Psoas muscle (tissue), 8 donors: ENCODE measurements around the gene DRC1. TPM values are rescaled to one million over a fixed set of nuclear protein-coding genes. Genes with fewer than 3 reads are reported as not detected.

Source experiments
- ATAC-seq, 4 donors: fragments of 200-7000 bp; cut with Tn5 transposase; one replicate each; pipeline ENCODE4 v1.9.1; 2020; ENCODE audit warnings: moderate library complexity in 3 of 4, mild to moderate bottlenecking in 2 of 4
- DNase-seq, 2 donors: peaks; one replicate each; pipeline ENCODE4 v3.0.0-alpha.2; 2020
- H3K27ac ChIP-seq: fragments of 200-600 bp; one replicate; pipeline ENCODE4 v1.8.0; 2022
- H3K27me3 ChIP-seq, 3 donors: fragments of 200-600 bp in 1 of 3; one replicate each; pipeline versions ENCODE4 v1.6.1 to v1.8.0; 2013 to 2022; ENCODE audit warnings: low read length in 2 of 3, mild to moderate bottlenecking in 2 of 3, moderate library complexity in 1 of 3; ENCODE audit not compliant: insufficient read depth in 3 of 3
- H3K36me3 ChIP-seq, 2 donors: fragments of 200-600 bp in 1 of 2; one replicate each; pipeline versions ENCODE4 v1.6.1 to v1.8.0; 2013 to 2022; ENCODE audit warnings: low read depth in 1 of 2, mild to moderate bottlenecking in 1 of 2, moderate library complexity in 1 of 2; ENCODE audit not compliant: insufficient read depth in 1 of 2
- H3K4me1 ChIP-seq: fragments of 200-600 bp; one replicate; pipeline ENCODE4 v1.8.0; 2022
- H3K4me3 ChIP-seq: fragments of 200-600 bp; one replicate; pipeline ENCODE4 v1.8.0; 2022; ENCODE audit warnings: mild to moderate bottlenecking
- H3K9me3 ChIP-seq: fragments of 200-600 bp; one replicate; pipeline ENCODE4 v1.8.0; 2022
- CTCF ChIP-seq: fragments of 200-600 bp; IDR thresholded peaks from one replicate; pipeline ENCODE4 v1.8.0; 2022; ENCODE audit warnings: antibody characterized with exemption
- WGBS, 3 donors: extraction: QIAGEN DNeasy Blood & Tissue Kit; methylation state at CpG; one replicate each; pipeline versions ENCODE4 v1.1.6 to v1.1.7; 2013; 5-methylcytosine and 5-hydroxymethylcytosine counted together
- intact Hi-C, 2 donors: fragments of 100-400 bp; cut with DNase I; formaldehyde crosslinking; loops; one replicate each; pipeline versions ENCODE4 v1.11.0 to v1.14.2; 2022
- polyA plus RNA-seq, 3 donors: library from polyadenylated mRNA; stranded (reverse); fragments of 200-250 nt; gene quantifications; one replicate each; pipeline ENCODE4 v1.2.3, GENCODE V29; 2013
- total RNA-seq, 4 donors: library from RNA; stranded (reverse); fragmentation: NEBNext Ultra II Directional in 2 of 4; extraction: Animal tissue kit (Norgen Biotek cat#: 25700) in 2 of 4; gene quantifications; one replicate each; pipeline versions ENCODE4 v1.2.1 to v1.2.4, GENCODE V29; 2021 to 2023
- donor health status: healthy with polysubstance abuse.
- donor health status: DM: no; HTN: no; CAD: no; lungs with moderate emphysema.
- donor health status: Bipolar disorder and iron deficiency.
- donor health status: healthy.
- donor health status: DM: yes; HTN: yes; CAD: no.
- donor health status: DM: no; HTN: no; CAD: no.
- donor health status: DM: no; HTN: no; CAD: no.
- donor health status: DM: yes; HTN: yes; CAD: no.

The DRC1 gene
- total and polyA plus RNA-seq, 7 donors: 0.04 to 0.15 (median 0.08) TPM; not detected in 3

- Histone ChIP-seq H3K4me3 (no peak overlapping the region), H3K4me1 (no peaks in the 10 kb centered on the region), H3K36me3 (no peaks in the 10 kb centered on the region), H3K9me3 (no peaks in the 10 kb centered on the region), H3K27me3 (peaks cover 0 to under 1% (median 0%) of the 10 kb centered on the region in 3 donors), H3K27ac (no peak overlapping the region)
- intact Hi-C loops: no loop called here
- 77 to 92% (median 84%) methylated on average over 3 of the region's 3 CpGs for WGBS, 3 donors
- TF ChIP-seq CTCF: no peak
- ATAC-seq (no peak), DNase-seq (no peak)
Observed at GRCh38 chr2:26414311-26414710, 12.6 kb downstream of the DRC1 start.

DNA sequence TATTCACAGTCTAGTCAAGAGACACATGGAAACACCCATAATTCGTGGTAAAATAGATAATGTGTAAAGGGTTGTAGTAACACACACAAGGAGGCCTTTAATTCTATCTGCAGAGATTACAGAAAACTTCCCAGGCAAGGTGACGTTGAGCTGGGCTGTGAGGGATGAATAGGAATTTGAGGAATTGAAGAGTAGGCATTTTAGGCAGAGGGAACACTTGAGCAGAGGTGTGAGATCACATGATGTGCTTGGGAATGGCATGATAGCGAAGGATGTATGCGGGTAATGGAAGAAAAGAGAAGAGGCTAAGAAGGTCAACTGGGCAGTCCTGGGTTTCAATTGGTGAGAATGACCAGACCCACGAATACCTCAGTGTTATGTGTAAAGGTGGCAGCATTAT, 20.2 kb downstream of the DRC1 start:
- H3K4me1 ChIP-seq: no peaks in the 10 kb centered on the region
- WGBS, 3 donors: 86 to 89% (median 86%) methylated on average over 5 of the region's 5 CpGs
- DNase-seq (no peak), ATAC-seq (no peak)
- H3K27ac ChIP-seq: no peak overlapping the region
- H3K36me3 ChIP-seq: no peaks in the 10 kb centered on the region
- TF ChIP-seq CTCF: no peak
- intact Hi-C loops: loop anchor here in 1 of 2 donors (10.0 kb wide), 1 partner anchor 1557 kb away; no protein-coding TSS in a partner anchor
- H3K4me3 ChIP-seq: no peak overlapping the region
- H3K27me3 ChIP-seq: no peaks in the 10 kb centered on the region
- no peaks in the 10 kb centered on the region for H3K9me3 ChIP-seq

GRCh38 chr2:26422947-26423629, 21.4 kb downstream of the DRC1 start:
- no peaks in the 10 kb centered on the region for H3K36me3 ChIP-seq
- no peak overlapping the region for H3K4me3 ChIP-seq
- no peaks in the 10 kb centered on the region for H3K4me1 ChIP-seq
- no peak for TF ChIP-seq CTCF
- H3K9me3 ChIP-seq: no peaks in the 10 kb centered on the region
- no peaks in the 10 kb centered on the region for H3K27me3 ChIP-seq
- intact Hi-C loops: loop anchor here in 1 of 2 donors (10.0 kb wide), 1 partner anchor 1558 kb away; no protein-coding TSS in a partner anchor
- DNase-seq (no peak), ATAC-seq (no peak)
- no peak overlapping the region for H3K27ac ChIP-seq
- 50 to 55% (median 51%) methylated on average over 9 of the region's 9 CpGs for WGBS, 3 donors

- Histone ChIP-seq H3K36me3 (no peaks in the 10 kb centered on the region), H3K4me3 (no peak overlapping the region), H3K9me3 (no peaks in the 10 kb centered on the region), H3K27me3 (no peaks in the 10 kb centered on the region), H3K4me1 (no peaks in the 10 kb centered on the region), H3K27ac (no peak overlapping the region)
- no peak for ATAC-seq
- TF ChIP-seq CTCF: no peak
- DNase-seq: no peak
- WGBS, 3 donors: 81 to 83% (median 83%) methylated on average over 9 of the region's 9 CpGs
- intact Hi-C loops: loop anchor here in 1 of 2 donors (10.0 kb wide), 1 partner anchor 1559 kb away; no protein-coding TSS in a partner anchor
Observed at GRCh38 chr2:26423750-26424149, 22.0 kb downstream of the DRC1 start.

DNA sequence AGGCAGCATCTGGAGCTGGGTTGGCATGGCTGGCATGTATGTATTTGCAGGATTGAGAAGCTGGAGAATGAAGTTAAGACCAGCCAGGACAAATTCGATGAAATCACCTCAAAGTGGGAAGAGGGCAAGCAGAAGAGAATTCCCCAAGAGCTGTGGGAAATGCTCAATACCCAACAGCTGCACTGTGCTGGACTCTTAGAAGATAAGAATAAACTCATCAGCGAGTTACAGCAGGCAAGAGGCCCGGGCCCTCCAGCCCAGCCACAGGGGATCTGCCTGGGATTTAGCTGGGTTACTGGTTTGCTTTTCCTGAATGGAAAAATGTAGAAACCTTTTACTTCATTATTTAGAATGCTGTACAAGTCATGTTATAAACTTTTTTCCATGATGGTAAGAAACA, 22.5 kb downstream of the DRC1 start:
- H3K36me3 ChIP-seq: no peaks in the 10 kb centered on the region
- ATAC-seq (no peak), DNase-seq (no peak)
- H3K4me3 ChIP-seq: no peak overlapping the region
- WGBS, 3 donors: 37 to 45% (median 40%) methylated on average over 3 of the region's 3 CpGs
- intact Hi-C loops: loop anchor here in 1 of 2 donors (10.0 kb wide), 1 partner anchor 1559 kb away; no protein-coding TSS in a partner anchor
- no peaks in the 10 kb centered on the region for H3K4me1 ChIP-seq
- H3K27ac ChIP-seq: no peak overlapping the region
- no peaks in the 10 kb centered on the region for H3K27me3 ChIP-seq
- no peaks in the 10 kb centered on the region for H3K9me3 ChIP-seq
- TF ChIP-seq CTCF: no peak
